ACC112 (cell line): Measurements from ENCODE around the gene FOXP3.

Experiments
- H2AFZ ChIP-seq: fragments of 200-600 bp; sonication (generic); one replicate; pipeline ENCODE4 v1.6.0; 2017; ENCODE audit warnings: antibody characterized with exemption, low read length; ENCODE audit not compliant: unreplicated experiment
- H3K27ac ChIP-seq: fragments of 200-600 bp; sonication (generic); 2 replicates; pipeline ENCODE4 v1.5.1; 2014; ENCODE audit warnings: low read depth, mild to moderate bottlenecking, antibody characterized with exemption, low read length, moderate library complexity
- H3K27me3 ChIP-seq: fragments of 200-600 bp; sonication (generic); 2 replicates; pipeline ENCODE4 v1.6.1; 2014; ENCODE audit warnings: mild to moderate bottlenecking, antibody characterized with exemption, low read length, moderate library complexity, mixed read lengths; ENCODE audit not compliant: insufficient read depth
- H3K36me3 ChIP-seq: fragments of 200-600 bp; sonication (generic); 2 replicates; pipeline ENCODE4 v1.6.1; 2016; ENCODE audit warnings: mild to moderate bottlenecking, antibody characterized with exemption, low read length, moderate library complexity, mixed read lengths; ENCODE audit not compliant: insufficient read depth
- H3K4me1 ChIP-seq: fragments of 200-600 bp; sonication (generic); one replicate; pipeline ENCODE4 v1.6.1; 2016; ENCODE audit warnings: low read length, mixed read lengths; ENCODE audit not compliant: insufficient read depth, unreplicated experiment, control insufficient read depth
- H3K4me3 ChIP-seq: fragments of 200-600 bp; sonication (generic); 2 replicates; pipeline ENCODE4 v1.5.1; 2014; ENCODE audit warnings: mild to moderate bottlenecking, low read depth, low read length
- H3K79me2 ChIP-seq: fragments of 200-600 bp; sonication (generic); one replicate; pipeline ENCODE4 v1.6.0; 2016; ENCODE audit warnings: low read length; ENCODE audit not compliant: control insufficient read depth, unreplicated experiment, insufficient read depth

Gene FOXP3

GRCh38 chrX:49249071-49249470 is 15.4 kb downstream of the FOXP3 start:
- H3K79me2 ChIP-seq = no peaks in the 10 kb centered on the region
- no peaks in the 10 kb centered on the region for H3K27me3 ChIP-seq
- H3K27ac ChIP-seq = no peak overlapping the region
- no peaks in the 10 kb centered on the region for H3K4me1 ChIP-seq
- no peak overlapping the region for H2AFZ ChIP-seq
- no peaks in the 10 kb centered on the region for H3K36me3 ChIP-seq
- H3K4me3 ChIP-seq = no peak overlapping the region

- H3K79me2 ChIP-seq = no peaks in the 10 kb centered on the region
- H3K36me3 ChIP-seq = no peaks in the 10 kb centered on the region
- no peak overlapping the region for H3K27ac ChIP-seq
- H2AFZ ChIP-seq = no peak overlapping the region
- no peaks in the 10 kb centered on the region for H3K27me3 ChIP-seq
- no peaks in the 10 kb centered on the region for H3K4me1 ChIP-seq
- no peak overlapping the region for H3K4me3 ChIP-seq
Measured at GRCh38 chrX:49247916-49248811, 16.3 kb downstream of the FOXP3 start.

GRCh38 chrX:49247346-49247745 is 17.2 kb downstream of the FOXP3 start:
- Histone ChIP-seq H2AFZ (no peak overlapping the region), H3K4me1 (peaks cover 6% of the 10 kb centered on the region), H3K4me3 (no peak overlapping the region), H3K27ac (no peak overlapping the region), H3K79me2 (no peaks in the 10 kb centered on the region), H3K36me3 (no peaks in the 10 kb centered on the region), H3K27me3 (no peaks in the 10 kb centered on the region)

GRCh38 chrX:49246541-49246940 is 18.0 kb downstream of the FOXP3 start:
- Histone ChIP-seq H2AFZ (no peak overlapping the region), H3K27me3 (no peaks in the 10 kb centered on the region), H3K27ac (no peak overlapping the region), H3K79me2 (no peaks in the 10 kb centered on the region), H3K4me1 (peaks cover 8% of the 10 kb centered on the region), H3K36me3 (no peaks in the 10 kb centered on the region), H3K4me3 (no peak overlapping the region)

- no peak overlapping the region for H3K4me3 ChIP-seq
- no peaks in the 10 kb centered on the region for H3K27me3 ChIP-seq
- H2AFZ ChIP-seq = no peak overlapping the region
- H3K27ac ChIP-seq = no peak overlapping the region
- no peaks in the 10 kb centered on the region for H3K36me3 ChIP-seq
- no peaks in the 10 kb centered on the region for H3K79me2 ChIP-seq
- H3K4me1 ChIP-seq = peaks cover 8% of the 10 kb centered on the region
Measured at GRCh38 chrX:49244207-49244606, 20.3 kb downstream of the FOXP3 start.

- H3K27me3 ChIP-seq = no peaks in the 10 kb centered on the region
- no peak overlapping the region for H3K27ac ChIP-seq
Measured at GRCh38 chrX:49243166-49243565, 21.3 kb downstream of the FOXP3 start.

GRCh38 chrX:49242545-49243066 is 21.9 kb downstream of the FOXP3 start:
- Histone ChIP-seq H3K27me3 (no peaks in the 10 kb centered on the region), H3K79me2 (no peaks in the 10 kb centered on the region), H3K27ac (no peak overlapping the region), H3K4me1 (peaks cover 8% of the 10 kb centered on the region), H3K4me3 (no peak overlapping the region), H2AFZ (no peak overlapping the region), H3K36me3 (no peaks in the 10 kb centered on the region)

More at GRCh38 chrX:49243166-49243565, 21.3 kb downstream of the FOXP3 start:
- no peaks in the 10 kb centered on the region for H3K36me3 ChIP-seq
- peaks cover 8% of the 10 kb centered on the region for H3K4me1 ChIP-seq
- H3K4me3 ChIP-seq = no peak overlapping the region
- H3K79me2 ChIP-seq = no peaks in the 10 kb centered on the region
- no peak overlapping the region for H2AFZ ChIP-seq

- Histone ChIP-seq H3K36me3 (no peaks in the 10 kb centered on the region), H3K4me1 (peaks cover 8% of the 10 kb centered on the region), H2AFZ (no peak overlapping the region), H3K27ac (no peak overlapping the region), H3K4me3 (no peak overlapping the region), H3K27me3 (no peaks in the 10 kb centered on the region), H3K79me2 (no peaks in the 10 kb centered on the region)
Measured at GRCh38 chrX:49238735-49239134, 25.8 kb downstream of the FOXP3 start.

- H3K79me2 ChIP-seq = no peaks in the 10 kb centered on the region
- no peak overlapping the region for H3K4me3 ChIP-seq
- no peaks in the 10 kb centered on the region for H3K4me1 ChIP-seq
- no peak overlapping the region for H3K27ac ChIP-seq
- no peak overlapping the region for H2AFZ ChIP-seq
- H3K27me3 ChIP-seq = no peaks in the 10 kb centered on the region
- no peaks in the 10 kb centered on the region for H3K36me3 ChIP-seq
Measured at GRCh38 chrX:49237060-49237459, 27.4 kb downstream of the FOXP3 start.

- Histone ChIP-seq H3K79me2 (no peaks in the 10 kb centered on the region), H3K36me3 (no peaks in the 10 kb centered on the region), H3K4me3 (no peak overlapping the region), H2AFZ (no peak overlapping the region), H3K27ac (no peak overlapping the region), H3K4me1 (no peaks in the 10 kb centered on the region), H3K27me3 (no peaks in the 10 kb centered on the region)
Measured at GRCh38 chrX:49233887-49234555, 30.5 kb downstream of the FOXP3 start.
